OCI-LY3 (cell line): ENCODE results near the gene PLEKHA6.

Experiments
- H2AFZ ChIP-seq: fragments of 200-600, 300-600 bp; shearing (Covaris generic); 2 replicates; pipeline ENCODE4 v1.6.0; 2014; ENCODE audit warnings: antibody characterized with exemption, low read depth, low read length
- H3K27ac ChIP-seq: fragments of 200-600, 300-600 bp; sonication (generic); 2 replicates; pipeline ENCODE4 v1.5.1; 2014; ENCODE audit warnings: mild to moderate bottlenecking, low read length, moderate library complexity, mixed read lengths
- H3K27me3 ChIP-seq: fragments of 200-600, 300-600 bp; sonication (generic); 2 replicates; pipeline ENCODE4 v1.6.1; 2014; ENCODE audit warnings: low read depth, low read length, mixed read lengths
- H3K36me3 ChIP-seq: fragments of 200-600, 300-600 bp; sonication (generic); replicated peaks from 2 replicates; pipeline ENCODE3; 2014; ENCODE audit warnings: low read depth, low read length, mixed read lengths
- H3K4me1 ChIP-seq: fragments of 300-600, 200-600 bp; sonication (generic); 2 replicates; pipeline ENCODE4 v1.6.1; 2014; ENCODE audit warnings: low read length, mixed read lengths
- H3K4me2 ChIP-seq: fragments of 200-600, 300-600 bp; sonication (generic); 2 replicates; pipeline ENCODE4 v1.6.1; 2014; ENCODE audit warnings: low read length, mixed read lengths
- H3K4me3 ChIP-seq: fragments of 300-600, 200-600 bp; sonication (generic); 2 replicates; pipeline ENCODE4 v1.5.1; 2014; ENCODE audit warnings: antibody characterized with exemption, mild to moderate bottlenecking, low read length, moderate library complexity
- H3K79me2 ChIP-seq: fragments of 300-600, 200-600 bp; shearing (Covaris generic); 2 replicates; pipeline ENCODE4 v1.6.1; 2014; ENCODE audit warnings: mild to moderate bottlenecking, low read length, mixed read lengths
- H3K9ac ChIP-seq: fragments of 300-600, 200-600 bp; shearing (Covaris generic); 2 replicates; pipeline ENCODE4 v1.6.0; 2014; ENCODE audit warnings: mild to moderate bottlenecking, low read length, moderate library complexity
- H3K9me3 ChIP-seq: fragments of 200-600, 300-600 bp; shearing (Covaris generic); 2 replicates; pipeline ENCODE4 v1.6.1; 2014; ENCODE audit warnings: low read length, mixed read lengths; ENCODE audit not compliant: insufficient read depth
- H4K20me1 ChIP-seq: fragments of 200-600, 300-600 bp; sonication (generic); 2 replicates; pipeline ENCODE4 v1.6.1; 2016; ENCODE audit warnings: low read length, mixed read lengths; ENCODE audit not compliant: insufficient read depth
- EZH2phosphoT487 ChIP-seq: fragments of 200-600 bp; shearing (Covaris generic); IDR thresholded peaks from 2 replicates; pipeline ENCODE4 v1.6.1; 2018; ENCODE audit warnings: antibody characterized with exemption, mixed run types, low read depth
- TF ChIP-seq, protein P1 (sequence below): fragments of 200-600, 300-600 bp; sonication (generic); IDR thresholded peaks from 2 replicates; pipeline ENCODE4 v1.5.1; 2014; ENCODE audit warnings: antibody characterized with exemption, low read length, low read depth

Gene PLEKHA6

GRCh38 chr1:204264805-204265204 is 94.9 kb downstream of the PLEKHA6 start:
- Histone ChIP-seq H3K27ac (no peak overlapping the region), H4K20me1 (no peaks in the 10 kb centered on the region), H3K79me2 (no peaks in the 10 kb centered on the region), H3K4me3 (no peak overlapping the region), H3K9me3 (no peaks in the 10 kb centered on the region), H3K4me2 (no peak overlapping the region), H2AFZ (no peak overlapping the region), H3K27me3 (peaks cover 62% of the 10 kb centered on the region), H3K4me1 (no peaks in the 10 kb centered on the region), H3K36me3 (no peaks in the 10 kb centered on the region), H3K9ac (no peak overlapping the region)
- TF ChIP-seq, protein P1, sequence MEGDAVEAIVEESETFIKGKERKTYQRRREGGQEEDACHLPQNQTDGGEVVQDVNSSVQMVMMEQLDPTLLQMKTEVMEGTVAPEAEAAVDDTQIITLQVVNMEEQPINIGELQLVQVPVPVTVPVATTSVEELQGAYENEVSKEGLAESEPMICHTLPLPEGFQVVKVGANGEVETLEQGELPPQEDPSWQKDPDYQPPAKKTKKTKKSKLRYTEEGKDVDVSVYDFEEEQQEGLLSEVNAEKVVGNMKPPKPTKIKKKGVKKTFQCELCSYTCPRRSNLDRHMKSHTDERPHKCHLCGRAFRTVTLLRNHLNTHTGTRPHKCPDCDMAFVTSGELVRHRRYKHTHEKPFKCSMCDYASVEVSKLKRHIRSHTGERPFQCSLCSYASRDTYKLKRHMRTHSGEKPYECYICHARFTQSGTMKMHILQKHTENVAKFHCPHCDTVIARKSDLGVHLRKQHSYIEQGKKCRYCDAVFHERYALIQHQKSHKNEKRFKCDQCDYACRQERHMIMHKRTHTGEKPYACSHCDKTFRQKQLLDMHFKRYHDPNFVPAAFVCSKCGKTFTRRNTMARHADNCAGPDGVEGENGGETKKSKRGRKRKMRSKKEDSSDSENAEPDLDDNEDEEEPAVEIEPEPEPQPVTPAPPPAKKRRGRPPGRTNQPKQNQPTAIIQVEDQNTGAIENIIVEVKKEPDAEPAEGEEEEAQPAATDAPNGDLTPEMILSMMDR: no peak
- no peak for TF ChIP-seq EZH2phosphoT487

GRCh38 chr1:204263254-204263910 is 96.3 kb downstream of the PLEKHA6 start:
- Histone ChIP-seq H2AFZ (no peak overlapping the region), H3K27me3 (peaks cover 57% of the 10 kb centered on the region), H3K27ac (no peak overlapping the region), H3K9ac (no peak overlapping the region), H3K9me3 (no peaks in the 10 kb centered on the region), H3K79me2 (no peaks in the 10 kb centered on the region), H3K4me2 (no peak overlapping the region), H3K4me3 (no peak overlapping the region), H4K20me1 (no peaks in the 10 kb centered on the region), H3K36me3 (no peaks in the 10 kb centered on the region), H3K4me1 (no peaks in the 10 kb centered on the region)
- TF ChIP-seq, protein P1: no peak

DNA sequence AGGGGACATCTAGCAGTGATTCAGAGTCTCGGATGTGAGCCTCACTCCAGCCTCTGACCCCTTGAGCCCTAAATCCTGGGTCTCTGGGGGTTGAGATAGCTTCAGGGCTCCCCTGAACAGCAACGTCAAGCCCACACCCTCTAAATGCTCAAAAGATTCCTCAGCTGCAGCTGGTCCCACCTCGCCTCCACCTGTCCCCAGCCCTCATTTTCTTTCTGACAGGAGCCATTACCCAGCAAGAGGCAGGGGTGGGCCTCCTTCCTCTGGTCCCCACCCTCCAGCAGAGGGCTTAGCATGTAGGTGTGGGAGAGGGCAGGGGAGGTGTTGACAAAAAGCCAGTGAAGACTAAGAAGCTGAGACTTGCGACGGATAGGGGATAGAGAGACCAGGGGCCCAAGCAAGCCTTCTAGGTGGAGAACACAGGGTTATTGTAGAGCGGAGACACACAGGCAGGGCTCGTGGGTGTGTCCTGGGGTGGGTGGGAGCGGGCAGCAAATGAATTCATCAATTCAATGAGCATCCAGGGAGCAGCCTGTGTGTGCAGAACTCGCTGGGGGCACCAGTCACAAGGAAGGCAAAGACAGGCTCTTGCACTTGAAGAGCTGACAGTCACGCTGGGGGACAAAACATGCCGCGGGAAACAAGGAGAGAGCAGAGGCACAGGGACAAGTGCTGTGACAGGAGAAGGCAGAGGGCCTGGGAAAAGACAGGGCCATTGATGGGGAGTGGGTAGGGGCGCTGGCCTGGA is 97.0 kb downstream of the PLEKHA6 start:
- no peaks in the 10 kb centered on the region for H4K20me1 ChIP-seq
- no peak overlapping the region for H3K27ac ChIP-seq
- H2AFZ ChIP-seq: no peak overlapping the region
- TF ChIP-seq, protein P1: no peak
- no peak for TF ChIP-seq EZH2phosphoT487
- no peak overlapping the region for H3K9ac ChIP-seq
- H3K79me2 ChIP-seq: no peaks in the 10 kb centered on the region
- H3K27me3 ChIP-seq: peaks cover 51% of the 10 kb centered on the region
- no peak overlapping the region for H3K4me3 ChIP-seq
- no peaks in the 10 kb centered on the region for H3K9me3 ChIP-seq
- no peaks in the 10 kb centered on the region for H3K4me1 ChIP-seq
- H3K4me2 ChIP-seq: no peak overlapping the region
- H3K36me3 ChIP-seq: no peaks in the 10 kb centered on the region

DNA sequence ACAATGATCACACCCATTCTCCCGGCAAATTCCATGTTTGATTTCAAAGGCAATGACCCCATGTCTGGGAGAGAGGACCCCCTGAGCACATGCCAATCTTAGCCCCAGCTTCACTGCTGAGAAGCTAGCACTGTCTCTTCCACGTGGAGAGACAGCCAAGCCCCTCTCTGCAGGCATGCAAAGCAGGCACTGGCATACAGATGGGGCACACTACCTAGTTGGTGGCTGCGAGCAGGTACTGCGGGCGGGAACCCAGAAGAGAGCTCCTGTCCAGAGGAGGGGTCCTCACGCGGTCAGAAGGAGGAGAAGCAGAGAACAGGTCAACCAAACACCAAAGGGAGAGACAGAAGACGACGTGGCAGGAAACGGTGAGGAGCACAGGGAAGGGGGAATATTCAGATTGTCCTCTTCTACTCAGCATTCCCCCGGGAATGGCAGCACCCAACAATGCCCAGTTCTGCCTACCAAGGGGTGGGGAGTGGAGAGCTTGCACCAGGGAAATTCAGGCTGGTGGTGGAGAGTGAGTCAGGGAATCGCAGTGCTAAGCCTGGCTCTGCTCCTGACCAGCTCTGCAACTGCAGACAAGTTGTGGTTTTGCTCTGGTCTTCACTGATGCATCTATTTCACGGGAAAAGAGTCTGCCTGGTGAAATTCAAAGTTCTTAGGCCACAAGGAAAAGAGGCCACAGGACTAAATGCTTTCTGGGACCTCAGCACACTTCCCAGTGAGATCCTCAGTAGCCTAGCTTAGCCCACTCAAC is 97.8 kb downstream of the PLEKHA6 start:
- Histone ChIP-seq H3K27me3 (peaks cover 46% of the 10 kb centered on the region), H4K20me1 (no peaks in the 10 kb centered on the region), H3K79me2 (no peaks in the 10 kb centered on the region), H3K27ac (no peak overlapping the region), H3K4me2 (no peak overlapping the region), H2AFZ (no peak overlapping the region), H3K4me3 (no peak overlapping the region), H3K4me1 (no peaks in the 10 kb centered on the region), H3K36me3 (no peaks in the 10 kb centered on the region), H3K9me3 (no peaks in the 10 kb centered on the region), H3K9ac (no peak overlapping the region)
- TF ChIP-seq EZH2phosphoT487: no peak
- TF ChIP-seq, protein P1: no peak
